Activated T-cell treated with anti-CD3 and anti-CD28 coated beads, Interleukin-2, amount 50 U/mL, for 4 hours (primary cell): ENCODE results near the gene QSOX2. TPM values are rescaled to one million over a fixed set of nuclear protein-coding genes. Genes with fewer than 3 reads are reported as not detected.
A peak's percentile ranks its signal among the peaks of the same experiment; 100 is the strongest.

Experiments
- ATAC-seq, 2 donors: fragments of 200-7000 bp; cut with Tn5 transposase; one replicate each; pipeline ENCODE4 v1.10.0; 2021
- DNase-seq: peaks from one replicate; pipeline ENCODE4 v3.0.0-alpha.2; 2020
- H3K27me3 Mint-ChIP-seq: one replicate; pipeline ENCODE4 v1.8.0; 2021; ENCODE audit warnings: low read depth, mixed read lengths
- H3K36me3 Mint-ChIP-seq: one replicate; pipeline ENCODE4 v1.8.0; 2022; ENCODE audit warnings: mixed read lengths; ENCODE audit not compliant: insufficient read depth
- H3K4me1 Mint-ChIP-seq: one replicate; pipeline ENCODE4 v1.8.0; 2021; ENCODE audit warnings: low read depth, mixed read lengths
- H3K4me3 Mint-ChIP-seq: one replicate; pipeline ENCODE4 v1.8.0; 2021; ENCODE audit warnings: mild to moderate bottlenecking, moderate library complexity, mixed read lengths
- H3K9me3 Mint-ChIP-seq: one replicate; pipeline ENCODE4 v1.8.0; 2021; ENCODE audit warnings: mixed read lengths
- total RNA-seq, 3 donors: library from RNA; stranded (reverse); gene quantifications; one replicate each; pipeline ENCODE4 v1.2.1, GENCODE V29; 2021

Gene QSOX2
- total RNA-seq, 3 donors from 2014 or later, result 26.9 to 30.3 (median 27.5) TPM

- Mint-ChIP-seq H3K36me3 (peaks cover 22% of the 10 kb centered on the region), H3K9me3 (no peaks in the 10 kb centered on the region), H3K4me3 (no peak overlapping the region), H3K27me3 (peaks cover 14% of the 10 kb centered on the region), H3K4me1 (peaks cover under 1% of the 10 kb centered on the region)
- ATAC-seq, result no peak
- DNase-seq, result no peak
These were observed 36.9 kb downstream of the QSOX2 start for GRCh38 chr9:136208675-136209074.

GRCh38 chr9:136207616-136208015 lies 38.0 kb downstream of the QSOX2 start:
- H3K4me3 Mint-ChIP-seq, result no peak overlapping the region
- H3K9me3 Mint-ChIP-seq, result no peaks in the 10 kb centered on the region
- DNase-seq (no peak), ATAC-seq (no peak)
- H3K27me3 Mint-ChIP-seq, result peaks cover 20% of the 10 kb centered on the region
- H3K4me1 Mint-ChIP-seq, result peaks cover 1% of the 10 kb centered on the region
- H3K36me3 Mint-ChIP-seq, result peaks cover 18% of the 10 kb centered on the region

- Mint-ChIP-seq H3K9me3 (no peaks in the 10 kb centered on the region), H3K4me3 (no peak overlapping the region), H3K4me1 (peaks cover 1% of the 10 kb centered on the region), H3K27me3 (peaks cover 25% of the 10 kb centered on the region), H3K36me3 (peaks cover 14% of the 10 kb centered on the region)
- DNase-seq, result no peak
- no peak for ATAC-seq
These were observed 38.9 kb downstream of the QSOX2 start for GRCh38 chr9:136206602-136207275.

DNA sequence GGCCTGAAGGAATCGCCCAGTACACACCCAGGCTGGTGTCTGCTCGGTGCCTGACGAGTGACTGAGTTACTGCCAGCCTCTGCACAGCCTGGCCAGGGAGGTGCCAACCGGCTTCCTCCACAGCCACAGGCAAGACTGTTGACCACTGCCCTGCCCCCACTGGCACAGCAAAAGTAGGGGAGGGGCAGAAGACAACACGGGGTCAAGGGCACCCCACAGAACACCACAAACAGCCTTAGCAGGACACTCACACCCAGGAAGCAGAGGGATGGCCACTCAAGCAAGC lies 40.0 kb downstream of the QSOX2 start:
- Mint-ChIP-seq H3K9me3 (no peaks in the 10 kb centered on the region), H3K27me3 (peaks cover 34% of the 10 kb centered on the region), H3K36me3 (peaks cover 14% of the 10 kb centered on the region), H3K4me1 (peaks cover 1% of the 10 kb centered on the region), H3K4me3 (no peak overlapping the region)
- DNase-seq, result no peak
- no peak for ATAC-seq

DNA sequence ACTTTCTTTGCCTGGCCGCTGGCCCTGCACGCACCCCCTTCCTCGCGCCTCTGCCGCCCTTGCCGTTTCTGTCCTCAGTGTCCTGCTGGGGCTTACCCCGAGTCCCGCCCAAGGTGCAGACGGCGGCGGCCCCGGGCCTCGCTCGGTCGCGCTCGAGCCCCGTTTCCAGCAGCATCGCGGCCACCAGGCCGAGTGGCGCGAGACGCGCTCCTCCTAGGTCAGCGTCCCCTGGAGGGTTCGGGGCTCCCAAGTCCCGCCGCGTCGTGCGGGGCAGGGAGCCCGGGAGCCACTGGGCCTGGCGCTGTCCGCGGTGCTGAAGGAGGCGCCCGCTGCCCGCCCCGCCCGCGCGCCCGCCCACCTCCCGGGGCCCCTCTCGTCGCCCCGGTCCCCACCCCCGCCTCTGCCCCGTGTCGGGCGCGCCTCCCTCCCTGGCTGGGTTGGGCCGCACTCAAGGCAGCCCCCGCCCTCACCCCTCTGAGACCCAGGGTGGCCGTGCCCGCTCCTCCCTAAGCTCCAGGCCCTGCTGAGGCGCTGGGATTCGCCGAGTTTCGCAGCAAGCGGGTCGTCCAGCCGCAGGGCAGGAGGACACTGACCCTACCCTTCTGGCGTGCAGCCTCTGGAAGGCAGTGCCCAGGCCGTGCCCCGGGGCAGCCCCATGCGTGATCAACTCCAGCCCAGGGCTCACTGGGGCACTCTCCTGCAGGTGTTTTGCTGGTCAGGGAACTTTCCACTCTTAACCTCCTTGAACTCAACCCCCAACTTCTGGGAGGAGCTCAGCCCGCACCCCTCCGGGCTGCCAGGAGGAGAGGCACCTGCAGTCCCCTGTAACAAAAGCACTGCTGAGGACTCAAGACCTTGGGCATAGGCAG lies 40.5 kb downstream of the QSOX2 start, which contains the start of gene LHX3:
Gene LHX3, minus strand, starts transcription at position 291 of the 869 bp plus-strand sequence. Its CDS starts 116 bp downstream, at position 175.
- H3K4me1 Mint-ChIP-seq, result peaks cover 1% of the 10 kb centered on the region
- H3K36me3 Mint-ChIP-seq, result peaks cover 14% of the 10 kb centered on the region
- H3K9me3 Mint-ChIP-seq, result no peaks in the 10 kb centered on the region
- no peak for DNase-seq
- peaks cover 39% of the 10 kb centered on the region for H3K27me3 Mint-ChIP-seq
- no peak within 1 kb of the TSS for H3K4me3 Mint-ChIP-seq
- ATAC-seq, result peak; percentile 30 to 42

DNA sequence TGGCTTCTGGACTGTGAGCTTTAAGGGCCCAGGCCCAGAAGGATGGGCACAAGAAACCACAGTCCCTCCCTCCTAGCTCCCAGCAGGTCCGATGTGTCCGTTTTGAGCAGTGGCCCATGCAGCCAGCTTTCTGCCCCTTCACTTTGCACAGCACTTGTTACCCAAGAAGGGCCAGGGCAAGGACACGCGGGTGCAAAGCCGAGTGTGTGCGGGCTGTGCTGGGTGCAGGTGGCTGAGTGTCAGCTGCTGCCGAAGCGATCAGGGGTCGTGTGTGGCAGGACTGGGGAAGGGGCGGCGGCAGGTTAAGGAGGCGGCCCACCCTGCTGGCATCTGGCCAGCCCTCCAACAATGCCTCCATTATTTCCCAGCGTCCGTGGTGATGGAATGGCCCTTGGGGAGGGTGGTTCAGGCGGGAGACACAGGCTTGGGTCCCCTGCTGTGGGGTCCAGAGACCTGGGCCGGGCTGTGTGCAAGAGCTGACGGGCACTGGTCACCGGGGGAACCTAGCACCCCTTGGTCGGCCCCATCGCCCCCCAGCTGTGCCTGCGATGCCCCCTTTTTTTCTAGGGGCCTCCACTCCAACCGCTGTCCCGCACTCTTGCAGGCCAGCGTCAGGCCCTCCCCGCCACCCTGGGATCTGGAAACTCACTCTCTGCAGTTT lies 41.3 kb downstream of the QSOX2 start:
- Mint-ChIP-seq H3K9me3 (no peaks in the 10 kb centered on the region), H3K36me3 (peaks cover 14% of the 10 kb centered on the region), H3K4me1 (peaks cover 1% of the 10 kb centered on the region), H3K27me3 (peaks cover 39% of the 10 kb centered on the region), H3K4me3 (no peak overlapping the region)
- ATAC-seq (peak in 1 of 2 donors; percentile 8), DNase-seq (no peak)

DNA sequence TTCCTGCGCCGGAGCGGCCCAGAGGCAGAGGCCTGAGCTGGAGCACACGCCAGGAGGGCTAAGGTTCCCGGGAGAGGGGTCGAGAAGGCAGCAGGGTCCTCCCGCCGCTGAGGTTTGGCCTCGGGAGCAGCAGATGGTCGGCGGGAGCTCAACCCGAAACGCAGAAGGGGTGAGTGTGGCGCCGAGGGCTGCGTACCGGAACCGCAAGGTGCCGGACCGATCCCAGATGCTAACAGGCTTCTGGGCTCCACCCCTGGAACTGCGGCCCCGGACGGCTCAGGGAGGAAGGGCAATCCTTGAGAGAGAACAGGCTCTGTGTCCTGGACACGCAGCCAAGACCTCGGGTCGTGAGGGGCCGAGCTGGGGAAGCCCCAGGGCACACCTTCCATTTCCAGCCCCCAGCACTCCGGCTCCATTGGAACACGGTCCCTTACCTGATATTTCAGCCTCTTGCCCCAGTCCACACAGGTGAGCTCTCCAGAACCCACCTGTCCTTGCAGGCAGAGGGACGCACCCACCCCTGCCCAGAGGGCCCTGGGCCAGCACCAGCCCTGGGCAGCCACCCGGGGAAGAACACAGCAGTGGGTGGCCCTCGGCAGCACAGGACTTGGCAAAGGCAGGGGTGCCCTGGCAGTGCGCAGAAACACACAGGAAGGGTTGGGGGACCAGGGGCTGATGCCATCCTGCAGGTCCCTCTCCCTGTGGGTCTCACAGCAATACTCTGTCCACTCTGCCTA lies 42.0 kb downstream of the QSOX2 start:
- peaks cover 40% of the 10 kb centered on the region for H3K27me3 Mint-ChIP-seq
- no peak for ATAC-seq

DNA sequence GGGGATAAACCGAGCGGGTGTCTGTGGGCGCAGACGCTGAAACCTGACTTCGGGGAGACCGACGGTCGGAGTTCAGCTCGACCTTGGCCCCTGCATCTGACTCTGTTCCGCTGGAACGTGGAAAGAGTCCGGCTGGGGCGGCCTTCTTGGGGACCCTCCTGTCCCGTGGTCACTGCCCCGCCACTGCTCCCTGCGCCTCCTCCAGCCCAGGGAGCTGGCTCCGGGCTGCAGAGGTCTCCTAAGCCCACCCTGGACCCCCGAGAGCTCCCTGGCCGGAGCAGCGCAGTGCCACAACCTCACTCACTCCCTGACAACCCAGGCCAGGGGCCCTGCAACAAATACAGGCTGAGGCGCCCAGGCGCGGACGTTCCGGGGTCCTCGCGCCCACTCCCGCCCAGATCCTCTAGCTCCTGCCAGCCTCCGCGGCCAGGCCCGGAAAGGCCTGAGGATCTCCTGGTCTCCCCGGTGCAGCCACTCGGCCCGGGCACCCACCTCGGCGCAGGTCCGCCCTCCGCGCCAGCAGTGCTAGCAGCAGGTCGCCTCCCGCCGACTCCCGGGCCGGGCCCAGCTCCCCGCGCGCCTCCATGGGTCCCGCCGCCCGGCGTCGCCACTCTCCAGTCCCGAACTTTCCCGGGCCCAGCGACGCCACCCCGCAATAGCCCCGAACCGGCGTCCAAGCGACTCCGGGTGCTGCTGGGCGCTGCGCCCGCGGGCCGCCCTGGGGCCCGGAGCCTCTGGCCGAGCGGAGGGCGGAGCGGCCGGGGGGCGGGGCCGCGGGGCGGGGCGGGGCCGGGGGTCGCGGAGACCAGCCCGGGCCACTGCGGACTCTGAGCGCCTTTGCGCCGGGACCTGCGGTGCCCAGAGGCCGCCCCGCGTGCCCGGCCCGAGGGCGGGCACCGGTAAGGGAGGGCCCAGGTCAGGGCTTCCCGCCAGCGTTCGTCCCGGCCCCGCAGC lies 42.9 kb downstream of the QSOX2 start:
- Mint-ChIP-seq H3K9me3 (no peaks in the 10 kb centered on the region), H3K27me3 (peaks cover 47% of the 10 kb centered on the region), H3K4me1 (peaks cover 1% of the 10 kb centered on the region), H3K36me3 (peaks cover 10% of the 10 kb centered on the region), H3K4me3 (no peak overlapping the region)
- no peak for ATAC-seq
- no peak for DNase-seq

More for the DNA sequence above, 42.0 kb downstream of the QSOX2 start:
- Mint-ChIP-seq H3K36me3 (peaks cover 14% of the 10 kb centered on the region), H3K4me1 (peaks cover 1% of the 10 kb centered on the region), H3K4me3 (no peak overlapping the region), H3K9me3 (no peaks in the 10 kb centered on the region)
- no peak for DNase-seq

- Mint-ChIP-seq H3K4me3 (no peak overlapping the region), H3K9me3 (no peaks in the 10 kb centered on the region), H3K4me1 (peaks cover 3% of the 10 kb centered on the region), H3K36me3 (peaks cover 4% of the 10 kb centered on the region), H3K27me3 (peaks cover 51% of the 10 kb centered on the region)
- DNase-seq (no peak), ATAC-seq (no peak)
These were observed 43.8 kb downstream of the QSOX2 start for GRCh38 chr9:136201609-136202453.

DNA sequence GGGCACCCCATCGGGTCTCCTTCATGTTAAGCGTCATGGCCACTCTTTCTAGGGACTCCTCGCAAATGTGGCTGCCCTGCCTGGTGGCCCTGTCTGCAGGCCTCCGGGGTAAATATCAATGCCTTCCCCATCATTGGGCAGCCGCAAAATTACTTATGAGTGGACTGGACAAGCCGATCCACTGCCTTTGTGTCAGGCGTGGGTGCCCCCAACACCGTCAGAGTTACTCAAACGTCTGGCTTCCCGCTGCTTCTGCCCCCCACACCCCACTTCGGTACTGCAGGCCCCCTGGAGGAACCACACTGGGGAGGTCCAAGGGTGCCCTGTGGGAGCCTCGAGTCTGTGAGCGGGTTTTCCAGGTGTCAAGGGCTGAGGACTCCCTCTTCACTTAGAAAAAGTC lies 44.4 kb downstream of the QSOX2 start:
- Mint-ChIP-seq H3K4me1 (peaks cover 5% of the 10 kb centered on the region), H3K9me3 (no peaks in the 10 kb centered on the region), H3K4me3 (no peak overlapping the region), H3K36me3 (peaks cover 3% of the 10 kb centered on the region), H3K27me3 (peaks cover 58% of the 10 kb centered on the region)
- ATAC-seq (no peak), DNase-seq (no peak)

DNA sequence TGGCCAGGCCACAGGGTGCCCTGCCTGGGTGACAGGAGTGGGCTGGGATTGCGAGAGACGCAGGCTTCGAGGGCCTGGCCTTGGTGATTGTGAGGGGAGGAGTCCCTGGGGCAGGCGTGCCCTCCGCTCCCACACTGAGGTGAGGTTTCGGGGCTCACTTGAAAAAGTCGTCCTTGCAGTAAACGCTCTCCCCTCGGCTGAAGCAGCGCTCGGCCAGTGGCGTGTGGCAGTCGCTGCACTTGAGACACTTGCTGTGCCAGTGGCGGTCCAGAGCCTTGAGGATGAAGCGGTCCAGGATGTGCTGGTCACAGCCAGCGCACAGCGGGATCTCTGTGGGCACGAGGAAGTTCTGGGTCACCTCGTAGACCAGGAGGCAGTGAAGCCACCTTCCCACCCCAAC lies 45.2 kb downstream of the QSOX2 start:
- H3K27me3 Mint-ChIP-seq, result peaks cover 60% of the 10 kb centered on the region
- H3K36me3 Mint-ChIP-seq, result no peaks in the 10 kb centered on the region
- no peak overlapping the region for H3K4me3 Mint-ChIP-seq
- ATAC-seq, result no peak
- DNase-seq, result no peak
- H3K9me3 Mint-ChIP-seq, result no peaks in the 10 kb centered on the region
- H3K4me1 Mint-ChIP-seq, result peaks cover 5% of the 10 kb centered on the region

DNA sequence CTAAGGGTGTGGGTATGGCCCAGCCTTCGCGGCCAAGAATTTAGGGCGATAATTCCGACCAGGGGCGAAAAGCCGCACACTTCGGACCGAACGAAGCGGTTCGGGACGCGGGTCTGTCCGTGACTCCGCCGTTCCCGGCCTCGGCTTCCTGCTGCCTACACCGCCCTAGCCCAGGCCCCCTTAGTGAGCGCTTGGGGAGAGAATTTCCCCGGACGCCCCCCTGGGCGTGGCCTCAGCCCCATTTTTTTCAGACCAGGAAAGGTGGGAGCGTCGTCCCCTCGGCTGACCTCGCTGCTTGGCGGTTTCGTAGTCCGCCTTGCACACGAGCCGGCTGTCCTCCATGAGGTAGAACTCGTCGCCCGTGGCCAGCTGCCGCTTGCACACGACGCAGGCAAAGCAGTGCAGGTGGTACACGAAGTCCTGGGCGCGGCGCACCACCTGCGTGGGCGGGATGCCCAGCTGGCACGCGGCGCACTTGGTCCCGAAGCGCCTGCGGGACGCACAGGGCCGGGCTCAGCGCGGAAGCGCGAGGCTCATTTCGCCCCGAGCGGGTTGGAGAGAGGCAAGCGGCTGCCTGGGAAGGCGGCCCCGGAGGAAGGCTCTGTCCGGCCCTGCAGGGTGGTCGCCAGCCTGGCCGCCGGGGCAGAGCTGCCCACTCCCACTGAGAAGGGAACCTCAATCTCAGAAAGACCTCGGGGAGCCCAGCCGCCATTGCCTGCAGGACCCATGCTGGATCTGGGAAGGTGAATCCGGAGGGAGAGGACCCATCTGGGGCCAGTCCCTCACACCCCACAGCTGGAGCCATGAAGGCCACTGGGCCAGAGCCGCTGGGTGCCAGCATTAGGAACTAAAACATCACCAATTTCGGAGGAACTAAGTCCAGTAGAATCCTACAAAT lies 46.0 kb downstream of the QSOX2 start:
- Mint-ChIP-seq H3K27me3 (peaks cover 65% of the 10 kb centered on the region), H3K36me3 (no peaks in the 10 kb centered on the region), H3K4me3 (no peak overlapping the region), H3K4me1 (peaks cover 5% of the 10 kb centered on the region), H3K9me3 (no peaks in the 10 kb centered on the region)
- DNase-seq, result no peak
- ATAC-seq, result no peak
